ENCODE data around the gene HS2ST1.

The HS2ST1 gene

GRCh38 chr1:87074001-87074795 is 159.8 kb downstream of the HS2ST1 start:
- no peak for DNase-seq

DNA sequence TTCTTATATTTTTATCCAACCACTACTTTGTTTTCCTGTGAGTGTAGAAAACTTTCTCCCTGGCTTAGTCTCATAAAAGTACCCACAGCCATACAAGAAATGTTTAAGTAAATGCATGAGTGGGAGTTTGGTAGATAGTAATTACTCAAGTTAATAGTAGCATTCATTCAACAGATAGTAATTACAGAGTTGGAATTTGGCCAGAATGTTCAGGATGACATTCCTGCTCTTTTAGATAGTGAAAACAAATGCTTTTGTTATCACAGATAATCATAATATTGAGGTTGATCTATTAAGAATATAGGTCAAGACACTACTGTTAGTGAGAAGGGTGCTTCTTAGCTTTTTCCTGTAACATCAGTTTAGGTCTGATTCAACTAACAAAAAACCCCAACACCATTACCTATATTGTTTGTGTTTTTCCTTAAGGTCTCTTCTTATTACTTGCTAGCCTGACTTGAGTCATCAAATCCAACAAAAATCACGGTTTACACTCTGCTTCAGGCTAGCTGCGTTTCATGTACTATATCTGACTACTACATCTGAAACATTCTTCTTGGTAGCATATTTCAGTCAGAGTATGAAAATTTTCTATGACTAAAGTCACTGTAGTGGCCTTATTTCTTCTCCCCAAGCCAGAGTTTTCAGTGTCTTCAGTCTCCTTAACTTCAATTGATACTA is 163.7 kb downstream of the HS2ST1 start:
- DNase-seq: no peak

DNA sequence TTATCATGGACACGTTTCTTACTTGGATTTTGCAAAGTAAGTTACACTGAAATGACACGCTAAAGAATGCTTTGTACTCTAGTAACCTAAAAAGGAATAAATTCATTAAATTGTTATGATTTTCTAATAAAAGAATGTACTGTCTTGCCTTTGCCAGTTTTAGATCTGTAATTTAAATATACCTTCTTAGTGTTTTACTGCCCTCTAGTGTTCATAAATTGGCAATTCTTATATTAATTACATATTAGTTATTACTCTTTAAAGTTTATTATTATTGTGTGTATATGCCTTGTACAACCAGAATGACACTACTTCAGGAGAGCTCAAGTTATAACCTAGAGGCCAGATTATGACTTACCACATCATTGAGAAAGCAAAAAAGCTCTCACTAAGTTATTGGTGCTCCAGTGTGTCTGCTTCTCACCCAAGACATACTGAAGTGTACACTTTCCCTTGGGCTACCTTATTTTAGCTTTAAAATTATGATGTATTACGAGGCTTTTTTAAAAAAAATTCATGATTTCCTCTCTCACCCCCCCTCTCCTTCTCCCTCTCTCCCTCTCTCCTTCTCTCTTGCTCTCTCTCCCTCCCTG is 169.9 kb downstream of the HS2ST1 start:
- DNase-seq: peak; percentile 8

GRCh38 chr1:87086120-87086519 is 171.7 kb downstream of the HS2ST1 start:
- no peak for DNase-seq

GRCh38 chr1:87089070-87089736 is 174.8 kb downstream of the HS2ST1 start:
- DNase-seq: no peak

DNA sequence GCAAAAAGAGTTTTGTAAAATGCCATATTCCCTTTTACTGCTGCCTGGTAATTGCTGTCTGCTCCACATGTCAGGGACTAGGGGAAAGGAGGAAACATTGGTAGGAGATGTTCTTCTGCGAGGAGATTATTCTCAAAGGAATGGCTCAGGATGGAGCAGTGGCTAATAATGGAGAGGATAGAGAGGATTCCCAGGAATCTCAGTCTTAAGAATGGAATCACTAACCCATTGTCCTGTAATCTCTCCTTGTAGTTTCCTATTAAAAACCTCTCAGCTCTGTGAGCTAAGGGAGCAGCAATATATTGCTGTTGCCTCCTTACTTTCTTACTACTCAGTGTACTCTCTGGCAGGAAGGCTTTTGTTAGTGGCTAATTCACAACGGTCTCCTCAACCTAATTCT is 175.4 kb downstream of the HS2ST1 start:
- no peak for DNase-seq

DNA sequence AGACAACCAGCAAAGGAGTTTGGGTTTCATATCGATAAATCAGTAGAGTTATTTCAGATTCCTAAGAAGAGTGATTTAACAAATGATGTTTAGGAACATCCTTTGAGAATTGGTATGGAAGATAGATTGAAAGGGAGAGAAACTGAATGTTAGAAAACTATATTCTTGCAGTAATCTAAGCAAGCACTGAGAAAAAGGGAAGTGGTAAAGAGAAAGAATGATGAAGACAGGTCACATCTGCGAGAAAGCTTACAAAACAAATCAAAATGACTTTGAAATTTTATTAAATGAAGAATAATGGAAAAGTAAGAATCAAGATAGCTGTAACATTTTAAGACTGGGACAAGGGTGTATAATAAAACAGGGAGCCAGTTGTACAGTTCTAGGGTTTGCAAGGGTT is 177.0 kb downstream of the HS2ST1 start:
- no peak for DNase-seq

DNA sequence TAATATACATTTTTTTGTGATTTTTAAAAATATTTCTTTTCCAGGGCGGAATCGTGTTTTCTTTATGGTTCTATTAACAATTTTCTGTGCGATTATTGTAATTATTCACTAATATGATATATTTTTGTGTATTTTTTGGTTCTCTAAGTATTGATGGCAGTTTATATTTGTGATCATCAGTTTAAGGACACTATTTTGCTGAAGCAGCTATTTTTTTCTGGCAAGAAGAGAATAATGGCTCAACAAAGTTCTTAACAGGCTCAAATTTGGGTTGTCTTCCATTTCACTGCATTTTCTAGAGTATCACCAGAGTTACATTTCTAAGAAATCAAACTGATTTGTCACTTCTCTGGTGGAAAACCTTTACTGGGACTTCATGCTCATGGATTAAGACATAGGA is 178.4 kb downstream of the HS2ST1 start:
- no peak for DNase-seq

- DNase-seq: no peak
These were observed 178.9 kb downstream of the HS2ST1 start for GRCh38 chr1:87093286-87093685.

GRCh38 chr1:87094238-87094637 is 179.8 kb downstream of the HS2ST1 start:
- no peak for DNase-seq

DNA sequence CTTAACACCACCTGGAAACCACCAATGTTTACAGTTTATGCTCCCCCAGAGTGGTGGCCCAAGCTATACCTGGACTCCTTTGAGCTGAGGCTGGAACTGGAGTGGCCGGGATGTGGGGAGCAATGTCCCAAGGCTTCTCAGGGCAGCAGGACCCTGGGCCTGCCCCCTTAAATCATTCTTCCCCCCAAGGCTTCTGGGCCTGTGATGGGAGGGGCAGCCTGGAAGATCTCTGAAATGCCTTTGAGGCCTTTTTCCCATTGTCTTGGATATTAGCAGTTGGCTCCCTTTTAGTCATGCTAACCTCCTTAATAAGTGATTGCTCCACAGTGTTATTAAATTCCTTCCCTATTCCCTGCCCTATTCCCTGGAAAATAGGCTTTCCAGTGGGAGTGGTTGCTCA is 185.8 kb downstream of the HS2ST1 start:
- no peak for DNase-seq

- no peak for DNase-seq
These were observed 188.6 kb downstream of the HS2ST1 start for GRCh38 chr1:87103074-87103473.

- DNase-seq: no peak
These were observed 189.7 kb downstream of the HS2ST1 start for GRCh38 chr1:87104140-87104539.

- no peak for DNase-seq
These were observed 190.5 kb downstream of the HS2ST1 start for GRCh38 chr1:87104945-87105344.

DNA sequence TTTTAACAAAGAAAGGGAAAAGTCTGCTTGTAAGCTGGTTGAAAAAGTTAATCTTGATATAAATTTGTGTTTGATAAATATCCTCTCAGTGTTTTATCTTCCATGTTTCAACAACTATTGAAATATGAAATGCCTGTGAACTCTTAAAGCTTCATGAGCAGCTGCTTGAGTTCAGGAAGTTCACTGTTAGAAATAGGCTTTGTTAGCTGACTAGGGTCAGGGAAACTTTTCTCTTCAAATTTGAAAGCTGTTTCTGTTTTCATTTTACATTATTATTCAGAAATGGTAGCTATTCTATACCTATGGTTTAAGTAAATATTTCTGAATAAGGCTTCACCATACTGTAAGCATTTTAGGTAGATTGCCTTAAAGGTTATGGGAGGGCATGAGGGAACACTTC is 191.7 kb downstream of the HS2ST1 start:
- DNase-seq: no peak

GRCh38 chr1:87106867-87107266 is 192.4 kb downstream of the HS2ST1 start:
- DNase-seq: no peak

- DNase-seq: no peak
These were observed 193.8 kb downstream of the HS2ST1 start for GRCh38 chr1:87108228-87108627.

DNA sequence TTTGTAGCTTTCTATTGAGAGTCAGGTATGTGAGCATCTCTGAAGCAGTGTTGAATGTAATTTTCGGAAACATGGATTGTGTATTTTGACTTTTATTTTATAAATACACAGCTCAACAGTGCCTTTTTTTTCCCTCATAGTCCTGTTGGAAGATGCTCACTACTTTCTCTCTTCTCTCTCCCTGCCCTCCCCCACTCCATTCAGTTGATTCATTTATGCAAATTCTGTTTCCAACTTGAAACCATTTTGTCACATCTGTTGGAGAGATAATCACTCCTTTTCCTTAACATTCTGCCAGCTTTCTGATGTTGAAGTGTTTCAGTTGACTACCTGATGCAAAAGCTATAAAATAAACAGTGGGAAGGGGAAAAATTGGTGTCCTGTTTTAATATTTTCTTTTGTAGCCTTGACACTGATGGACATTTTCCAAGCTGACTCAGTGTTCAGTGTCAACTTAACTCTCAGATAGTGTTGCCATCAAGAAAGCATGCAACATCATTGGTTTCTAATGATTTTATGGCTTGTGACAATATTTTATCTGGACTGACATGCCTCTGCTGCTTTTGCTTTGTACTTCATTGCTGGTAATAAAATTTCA is 194.5 kb downstream of the HS2ST1 start:
- DNase-seq: no peak

- DNase-seq: no peak
These were observed 197.4 kb downstream of the HS2ST1 start for GRCh38 chr1:87111659-87112371.

DNA sequence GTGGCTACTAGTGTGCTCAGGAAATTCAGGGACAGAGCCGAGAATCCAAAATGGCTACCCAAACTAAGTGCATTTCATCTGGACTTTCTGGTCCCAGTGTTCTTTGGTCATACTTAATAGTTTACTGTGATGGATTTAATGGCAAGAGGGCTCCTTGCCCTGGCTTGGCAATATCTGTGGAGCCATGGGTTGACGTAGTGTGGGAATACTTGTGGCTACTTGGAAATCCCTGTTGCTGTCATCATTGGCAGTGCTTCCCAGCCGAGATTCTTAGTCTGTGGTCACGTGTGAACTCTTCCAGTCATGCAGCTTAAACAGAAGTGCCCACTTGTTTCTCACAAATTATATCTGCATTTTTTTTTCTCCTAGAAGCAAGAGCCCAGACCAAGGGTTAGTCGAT is 198.9 kb downstream of the HS2ST1 start:
- no peak for DNase-seq

DNA sequence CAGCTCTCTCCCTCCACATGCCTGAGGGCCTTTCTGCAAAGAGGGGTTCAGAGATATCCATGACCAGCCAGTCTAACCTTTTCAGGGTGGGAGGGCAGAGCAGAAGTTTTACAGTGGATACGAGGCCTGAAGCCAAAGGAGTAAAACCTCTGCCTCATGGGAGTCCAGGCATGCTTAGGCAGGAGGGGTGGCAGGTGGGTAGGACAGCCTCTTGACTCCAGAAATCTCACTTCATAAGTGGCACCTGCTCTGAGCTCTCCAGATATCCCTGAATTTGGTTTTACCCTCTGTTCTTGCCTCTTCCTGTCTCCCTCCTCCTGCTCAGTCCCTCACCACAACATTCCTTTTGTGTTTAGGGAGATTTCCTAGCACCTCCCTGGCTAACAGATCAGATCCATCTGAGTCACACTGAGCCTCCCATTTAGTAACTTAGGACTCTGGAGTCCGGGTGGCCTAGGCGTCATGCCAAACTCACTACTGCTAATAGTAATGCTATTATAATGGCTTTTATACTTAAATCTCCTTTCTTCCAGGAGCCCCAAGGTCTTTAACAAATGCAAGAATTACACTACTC is 201.0 kb downstream of the HS2ST1 start:
- no peak for DNase-seq

DNA sequence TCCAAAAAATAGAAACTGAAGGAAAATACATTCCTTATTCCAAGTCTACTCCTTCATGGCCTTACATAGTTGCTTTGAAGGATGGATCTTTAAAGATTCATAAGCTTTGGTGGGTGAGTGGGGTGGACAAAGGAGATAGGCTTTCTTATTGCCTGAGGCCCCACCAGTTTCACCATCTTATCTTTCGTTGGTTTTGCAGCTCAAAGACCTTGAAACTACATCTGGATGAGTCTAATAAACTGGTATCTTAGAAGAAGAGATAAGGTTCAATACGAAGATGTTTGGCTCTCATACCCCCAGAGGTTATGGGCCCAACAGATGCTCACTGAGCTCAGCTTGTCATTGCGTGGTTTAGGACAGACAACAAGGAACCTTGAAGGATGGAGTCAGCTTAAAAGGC is 201.5 kb downstream of the HS2ST1 start:
- DNase-seq: no peak
